G401 (cell line): Measurements from ENCODE around the gene COL20A1. TPM values are rescaled to one million over a fixed set of nuclear protein-coding genes. Genes with fewer than 3 reads are reported as not detected.
"Not testable (repeated sequence)": the region's sequence is repeated elsewhere in the genome, so short reads cannot be mapped to it uniquely, and the experiment has no call there.

ENCODE experiments used
- DNase-seq: peaks from one replicate; pipeline ENCODE4 v3.0.0-alpha.2; 2015; ENCODE audit warnings: low spot score
- in situ Hi-C: cut with HindIII; loops from 2 replicates; pipeline ENCODE4 v1.10.0; 2016; ENCODE audit warnings: low sequenced_read_pairs, mixed read lengths
- total RNA-seq: library from RNA; depleted of rRNA; stranded (reverse); fragments of >200 nt; shearing (Covaris generic); gene quantifications from 2 replicates; pipeline ENCODE4 v1.2.3, GENCODE V29; 2014; rRNA removed

COL20A1 gene
- not detected in 2 replicates for total RNA-seq

DNA sequence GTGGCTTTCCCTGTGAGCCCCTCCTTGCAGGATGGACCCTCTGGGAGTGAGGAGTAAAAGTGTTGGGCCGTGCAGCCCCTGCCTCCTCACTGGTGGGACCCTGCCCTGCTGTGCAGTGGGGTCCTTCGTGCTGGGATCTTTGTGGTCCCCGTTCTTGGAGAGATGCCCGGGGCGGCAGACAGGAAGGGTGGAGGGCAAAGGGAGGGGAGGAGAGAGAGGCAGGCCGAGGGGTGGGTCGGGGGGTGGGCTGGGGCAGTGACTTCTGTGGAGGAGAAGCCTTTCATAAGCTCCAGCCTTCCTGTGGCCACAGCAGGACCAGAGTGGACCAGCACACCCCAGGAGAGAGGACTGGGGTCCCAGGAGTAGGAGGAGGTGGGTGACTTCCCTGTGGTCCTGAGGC is at the start of gene COL20A1:
COL20A1 (plus strand) TSS at position 283 of the 400 bp plus-strand sequence. CDS start 1,922 bp downstream, outside the sequence.
- no peak for DNase-seq
- in situ Hi-C loops, result loop anchor here (25.0 kb wide), 2 partner anchors 94 to 206 kb away; no protein-coding TSS in a partner anchor

DNA sequence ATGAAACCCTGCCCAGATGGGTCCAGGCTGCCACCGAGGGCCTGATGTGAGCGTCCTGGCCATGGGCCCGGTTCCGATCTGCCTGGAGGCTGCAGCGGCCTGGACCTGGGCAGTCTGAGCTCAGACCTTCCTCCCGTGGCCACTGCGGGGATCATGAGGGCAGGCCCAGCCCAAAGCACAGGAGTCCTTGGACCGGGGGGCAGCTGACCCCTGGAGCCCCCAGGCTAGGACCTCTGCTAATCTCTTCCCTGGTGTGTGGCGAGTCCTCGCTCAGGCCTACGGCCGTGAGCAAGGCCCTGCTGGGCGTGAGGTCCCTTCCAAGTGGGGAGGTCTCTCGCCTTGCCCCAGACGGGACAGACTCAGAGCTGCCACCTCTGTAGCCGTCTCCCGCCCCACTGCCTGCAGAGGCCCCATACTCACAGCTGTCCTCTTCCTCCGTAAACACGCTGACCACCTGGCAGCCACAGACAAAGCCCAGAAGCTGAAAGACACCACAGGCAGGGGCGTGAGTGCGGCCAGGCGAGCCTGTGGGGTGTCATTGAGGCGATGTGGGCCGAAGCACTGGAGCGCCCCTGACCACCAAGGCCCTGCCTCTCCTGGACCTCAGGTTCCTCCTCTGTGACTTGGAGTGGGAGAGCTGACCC is 49.3 kb upstream of the COL20A1 start:
- in situ Hi-C loops, result no loop called here
- DNase-seq, result no peak

DNA sequence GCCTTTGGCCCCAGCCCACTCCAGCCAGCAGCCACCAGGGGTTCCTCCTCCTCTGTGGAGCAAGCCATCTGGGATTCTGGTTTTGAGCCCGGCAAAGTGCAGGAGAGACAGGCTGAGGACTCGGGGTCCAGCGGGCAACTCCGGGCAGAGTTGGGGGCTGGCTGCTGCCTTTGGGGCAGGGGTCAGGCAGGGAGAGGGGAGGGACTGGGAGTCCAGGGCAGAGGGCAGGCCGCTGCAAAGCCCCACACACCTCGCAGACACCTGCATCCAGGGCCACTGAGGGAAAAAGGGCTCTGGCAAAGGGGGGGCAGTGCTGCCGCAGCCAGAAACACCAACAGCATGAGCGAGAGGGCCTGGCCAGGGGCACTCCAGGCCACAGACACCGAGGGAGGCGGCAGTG is 48.5 kb upstream of the COL20A1 start:
- in situ Hi-C loops, result no loop called here
- no peak for DNase-seq

DNA sequence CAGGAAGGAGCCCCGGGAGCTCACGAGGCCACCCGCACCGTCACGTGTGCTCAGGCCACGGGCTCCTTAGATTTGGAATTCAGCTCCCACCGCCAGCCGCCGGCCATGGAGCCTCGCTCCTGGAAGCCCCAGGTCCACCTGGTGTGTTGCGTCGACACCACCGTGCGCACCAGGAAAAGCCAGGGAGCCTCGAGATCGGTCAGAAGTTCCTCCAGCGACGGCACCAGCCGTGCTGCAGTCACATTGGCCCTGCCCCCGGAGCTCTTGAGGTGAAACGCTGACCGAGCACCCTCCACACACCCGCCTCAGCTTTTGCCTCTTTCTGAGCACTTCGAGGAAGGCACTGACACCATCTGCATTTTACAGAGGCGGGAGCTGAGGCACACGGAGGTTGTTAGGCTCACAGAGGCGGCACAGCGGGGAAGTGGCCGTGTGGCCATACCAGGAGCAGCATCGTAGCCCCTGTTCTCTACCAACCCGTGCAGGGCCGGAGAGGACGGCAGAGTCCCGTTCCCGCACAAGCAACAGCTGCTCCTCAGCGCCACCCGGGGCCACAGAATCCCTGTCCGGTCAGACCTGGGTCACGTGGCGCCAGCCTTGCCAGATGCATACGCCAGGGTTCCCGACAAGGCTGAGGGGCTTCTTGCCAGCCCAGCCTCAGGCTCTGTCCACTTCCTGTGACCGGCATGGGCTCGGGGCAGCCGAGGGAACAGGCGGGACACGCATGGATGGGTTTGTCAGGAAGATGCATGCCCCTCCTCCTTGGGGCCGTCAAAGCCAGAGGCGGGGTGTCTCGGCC is 46.3 kb upstream of the COL20A1 start:
- in situ Hi-C loops, result no loop called here
- no peak for DNase-seq

DNA sequence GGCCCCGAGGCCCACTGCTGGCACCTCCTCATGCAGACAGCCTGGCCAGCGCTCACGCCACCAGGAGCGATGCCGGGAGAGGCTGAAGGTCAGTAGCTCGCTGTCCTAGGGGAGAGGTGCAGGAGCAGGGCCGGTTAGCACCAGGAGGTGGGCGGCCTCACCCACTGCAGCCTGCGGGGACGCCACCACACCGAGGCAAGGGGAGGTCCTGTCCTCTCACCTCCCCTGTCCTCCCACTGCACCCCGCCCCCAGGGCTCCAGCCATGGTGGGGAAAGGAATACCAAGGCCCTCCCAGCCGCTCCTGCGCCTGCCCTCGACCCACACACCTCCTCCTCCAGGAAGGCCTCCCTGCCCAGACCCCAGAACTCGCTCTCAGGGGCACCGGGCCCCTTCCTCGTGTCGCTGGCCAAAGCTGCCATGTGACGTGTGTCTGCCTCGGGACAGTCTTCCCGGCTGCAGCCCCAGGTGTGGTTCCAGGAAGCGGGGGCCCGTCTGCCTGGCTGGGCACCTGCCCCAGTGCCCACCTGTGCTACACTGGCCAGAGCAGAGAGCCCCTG is 45.2 kb upstream of the COL20A1 start:
- in situ Hi-C loops, result no loop called here
- no peak for DNase-seq

DNA sequence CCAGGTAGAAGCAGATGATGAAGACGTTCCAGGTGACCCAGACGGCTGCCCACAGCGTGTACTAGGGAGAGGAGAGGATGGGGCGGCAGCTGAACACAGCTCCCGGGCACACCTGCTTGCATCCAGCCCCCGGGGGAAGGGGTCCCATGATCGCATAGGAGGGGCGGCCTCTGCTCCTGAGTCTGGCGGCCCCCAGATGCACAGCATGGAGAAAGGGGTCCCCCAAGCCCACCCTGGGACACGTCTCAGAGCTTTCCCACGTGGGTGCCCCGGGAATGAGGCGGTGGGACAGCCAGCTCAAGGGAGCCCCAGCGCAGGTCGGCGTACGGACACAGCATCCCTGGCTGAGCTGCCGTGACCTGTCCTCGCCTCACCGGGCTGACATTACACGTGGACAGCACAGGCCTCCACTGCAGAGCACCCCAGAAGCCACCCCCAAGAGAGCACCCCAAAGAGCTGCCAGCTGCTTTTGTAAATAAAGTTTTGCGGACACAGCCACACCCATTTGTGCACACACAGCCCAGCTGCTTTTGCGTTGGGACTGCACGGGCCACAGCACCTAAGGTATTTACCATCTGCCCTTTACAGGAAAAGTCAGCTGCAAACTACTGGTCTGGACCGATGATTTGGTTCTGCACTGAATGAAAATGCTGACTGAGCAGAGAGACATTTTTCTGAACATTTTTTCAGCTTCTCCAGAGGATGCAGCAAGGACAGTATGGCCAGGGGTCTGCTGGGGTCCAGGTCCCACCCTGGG is 44.0 kb upstream of the COL20A1 start:
- in situ Hi-C loops, result no loop called here
- no peak for DNase-seq

DNA sequence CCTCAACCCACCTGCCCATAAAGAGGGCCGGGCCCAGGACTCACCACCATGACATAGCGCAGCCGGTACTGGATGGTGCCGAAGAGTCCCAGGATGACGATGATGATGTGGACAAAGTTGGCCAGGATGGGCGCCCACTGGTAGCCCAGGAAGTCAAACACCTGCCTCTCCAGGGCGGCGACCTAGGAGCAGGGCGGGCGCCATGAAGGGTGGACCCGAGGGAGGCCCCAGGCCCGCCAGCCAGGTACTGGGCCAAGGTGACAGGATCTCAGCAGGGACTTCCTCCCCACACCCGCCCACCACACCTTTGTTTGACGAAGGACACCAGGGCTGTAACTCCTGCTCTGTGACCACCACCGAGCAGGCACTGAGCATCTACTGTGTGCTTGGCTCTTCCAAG is 43.1 kb upstream of the COL20A1 start:
- DNase-seq, result no peak
- in situ Hi-C loops, result no loop called here

DNA sequence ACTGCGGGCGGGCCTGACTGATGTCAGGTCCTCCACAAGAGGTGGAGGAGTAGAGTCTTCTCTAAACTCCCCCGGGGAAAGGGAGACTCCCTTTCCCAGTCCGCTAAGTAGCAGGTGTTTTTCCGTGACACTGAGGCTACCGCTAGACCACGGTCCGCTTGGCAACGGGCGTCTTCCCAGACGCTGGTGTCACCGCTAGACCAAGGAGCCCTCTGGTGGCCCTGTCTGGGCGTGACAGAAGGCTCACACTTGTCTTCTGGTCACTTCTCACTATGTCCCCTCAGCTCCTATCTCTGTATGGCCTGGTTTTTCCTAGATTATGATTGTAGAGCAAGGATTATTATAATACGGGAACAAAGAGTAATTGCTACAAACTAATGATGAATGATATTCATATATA is 41.6 kb upstream of the COL20A1 start:
- in situ Hi-C loops, result not testable (repeated sequence)
- peak; percentile 39 for DNase-seq

DNA sequence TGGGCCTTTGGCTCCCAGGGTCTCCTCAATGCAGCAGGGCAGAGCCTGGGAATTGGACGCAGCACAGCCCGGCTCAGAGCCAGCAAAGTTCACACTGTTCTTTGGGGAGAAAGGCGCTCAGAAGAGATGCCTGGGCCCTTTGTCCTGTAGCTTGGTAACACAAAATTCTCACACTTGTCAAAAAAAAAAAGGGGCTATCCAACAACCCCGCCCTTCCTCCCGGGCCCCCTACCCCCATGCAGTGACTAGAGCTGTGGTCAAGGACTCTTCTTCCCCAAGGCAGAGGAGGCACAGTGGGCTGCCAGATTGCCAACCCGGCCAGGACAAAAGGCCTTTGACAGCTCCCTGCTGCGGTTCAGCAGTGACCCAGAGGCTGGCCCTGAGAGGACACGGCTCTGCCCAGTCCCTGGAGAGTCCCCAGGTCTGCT is 40.7 kb upstream of the COL20A1 start:
- in situ Hi-C loops, result no loop called here
- peak; percentile 32 for DNase-seq

DNA sequence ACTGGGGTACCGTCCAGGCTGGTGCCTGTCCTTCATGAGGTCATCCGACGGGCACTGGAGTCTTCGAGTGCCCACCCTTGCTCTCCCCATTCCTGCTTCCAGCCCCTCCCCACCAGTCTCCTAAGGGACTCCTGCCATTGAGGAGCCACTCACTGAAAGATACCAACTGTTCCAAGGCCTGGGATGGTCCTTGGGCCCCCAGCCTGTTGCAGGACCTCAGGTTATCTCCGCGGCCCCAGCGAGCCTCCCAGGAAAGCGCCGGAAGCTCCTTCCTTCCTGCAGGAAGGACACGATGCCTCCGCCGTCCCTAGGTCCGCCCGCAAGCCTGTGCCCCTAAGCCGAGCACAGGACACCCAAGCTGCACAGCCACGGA is 39.9 kb upstream of the COL20A1 start:
- in situ Hi-C loops, result no loop called here
- no peak for DNase-seq

DNA sequence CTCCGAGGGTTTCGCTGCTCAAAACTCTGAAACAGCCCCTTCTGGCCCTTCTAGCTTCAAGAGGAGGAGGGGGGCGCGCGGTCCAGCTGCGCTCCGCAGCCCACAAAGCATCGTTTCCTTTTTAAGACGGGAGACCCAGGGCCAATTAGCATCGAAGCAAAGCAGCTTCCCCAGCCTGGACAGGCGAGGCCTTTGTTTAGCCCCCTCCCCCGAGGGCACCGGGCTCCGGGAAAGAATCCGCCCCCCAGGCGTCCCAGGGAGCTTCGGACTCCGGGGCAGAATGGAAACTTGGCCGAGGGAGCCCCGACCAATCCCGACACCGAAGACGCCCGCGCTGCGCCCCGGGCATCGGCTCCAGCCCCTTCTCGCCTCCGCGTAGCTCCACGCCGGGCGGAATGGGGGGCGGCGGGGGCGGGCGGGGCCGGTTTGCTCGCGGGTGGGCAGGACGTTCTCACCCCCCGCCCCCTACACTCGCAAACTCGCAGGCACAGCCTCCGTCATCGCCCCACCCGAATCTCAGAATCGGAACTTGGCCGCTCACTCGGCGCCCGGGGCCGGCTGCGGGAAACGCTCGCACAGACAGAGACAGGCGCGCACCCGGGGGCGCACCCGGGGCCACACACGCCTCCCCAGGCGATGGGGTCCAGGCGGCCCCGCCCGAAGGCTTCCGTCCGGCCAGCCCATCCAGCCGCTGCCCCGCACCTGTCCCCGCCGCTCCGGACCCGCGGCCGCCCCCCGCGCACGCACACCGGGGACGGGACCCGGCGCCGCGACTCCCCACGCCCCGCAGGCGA is 39.4 kb upstream of the COL20A1 start:
- in situ Hi-C loops, result no loop called here
- DNase-seq, result no peak

DNA sequence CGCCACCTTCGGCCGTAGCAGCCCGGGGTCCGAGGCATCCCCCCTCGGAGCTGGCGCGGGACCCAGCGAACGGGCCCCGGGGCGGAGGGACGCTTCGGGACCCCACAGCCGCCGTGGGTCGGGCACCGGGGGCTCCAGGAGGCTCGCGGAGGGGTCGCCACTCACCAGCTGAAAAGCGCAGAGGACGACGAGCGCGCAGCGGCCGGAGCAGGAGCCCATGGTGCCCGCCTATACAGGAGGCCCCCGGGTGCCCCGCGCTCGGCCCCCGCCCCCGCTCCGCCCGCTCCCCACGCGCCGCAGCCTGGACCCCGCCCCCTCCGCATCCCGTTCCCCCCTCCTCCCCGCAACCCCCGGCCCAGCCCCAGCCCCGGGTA is 38.8 kb upstream of the COL20A1 start, which contains the start of gene NKAIN4:
NKAIN4 (minus strand) TSS at position 232 of the 374 bp plus-strand sequence; CDS start at position 219, 13 bp downstream.
- in situ Hi-C loops, result no loop called here
- DNase-seq, result no peak

DNA sequence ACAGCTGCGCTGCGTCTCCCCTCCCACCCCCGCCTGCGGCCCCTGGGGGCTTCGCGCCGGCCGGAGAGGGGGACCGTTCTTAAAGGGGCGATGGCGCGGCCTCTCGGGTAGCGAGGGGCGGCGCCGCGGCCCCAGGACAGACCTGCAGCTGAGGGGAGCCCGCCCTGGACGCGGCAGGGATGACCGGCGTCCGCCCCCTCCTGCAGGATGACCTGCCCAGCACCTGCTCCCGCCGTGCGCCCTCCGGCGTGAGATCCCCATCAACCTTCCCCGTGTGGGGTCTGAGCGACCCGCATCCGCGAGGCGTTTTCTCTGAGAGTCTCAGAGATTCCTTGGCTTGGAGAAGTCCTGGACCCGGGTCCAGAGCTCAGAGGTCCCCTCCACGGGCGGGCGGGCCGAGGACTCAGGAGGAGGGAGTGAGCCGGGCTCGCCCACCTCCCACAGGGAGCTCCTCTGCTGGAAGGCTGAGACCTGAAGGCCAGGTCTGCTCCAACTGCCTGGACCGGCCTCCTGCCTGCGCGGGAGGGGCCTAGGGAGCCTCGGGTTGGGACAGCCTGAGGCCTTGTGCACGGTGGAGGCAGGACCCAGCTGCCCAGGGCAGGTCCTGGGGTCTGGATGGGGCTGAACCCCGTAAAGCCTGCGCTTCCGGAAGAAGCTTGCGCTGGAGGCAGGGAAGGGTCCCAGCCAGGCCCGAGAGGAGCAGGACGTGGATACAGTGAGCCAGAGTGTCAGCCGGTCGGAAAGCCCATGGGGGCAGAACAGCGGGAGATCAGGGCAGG is 38.2 kb upstream of the COL20A1 start:
- no peak for DNase-seq
- in situ Hi-C loops, result no loop called here

DNA sequence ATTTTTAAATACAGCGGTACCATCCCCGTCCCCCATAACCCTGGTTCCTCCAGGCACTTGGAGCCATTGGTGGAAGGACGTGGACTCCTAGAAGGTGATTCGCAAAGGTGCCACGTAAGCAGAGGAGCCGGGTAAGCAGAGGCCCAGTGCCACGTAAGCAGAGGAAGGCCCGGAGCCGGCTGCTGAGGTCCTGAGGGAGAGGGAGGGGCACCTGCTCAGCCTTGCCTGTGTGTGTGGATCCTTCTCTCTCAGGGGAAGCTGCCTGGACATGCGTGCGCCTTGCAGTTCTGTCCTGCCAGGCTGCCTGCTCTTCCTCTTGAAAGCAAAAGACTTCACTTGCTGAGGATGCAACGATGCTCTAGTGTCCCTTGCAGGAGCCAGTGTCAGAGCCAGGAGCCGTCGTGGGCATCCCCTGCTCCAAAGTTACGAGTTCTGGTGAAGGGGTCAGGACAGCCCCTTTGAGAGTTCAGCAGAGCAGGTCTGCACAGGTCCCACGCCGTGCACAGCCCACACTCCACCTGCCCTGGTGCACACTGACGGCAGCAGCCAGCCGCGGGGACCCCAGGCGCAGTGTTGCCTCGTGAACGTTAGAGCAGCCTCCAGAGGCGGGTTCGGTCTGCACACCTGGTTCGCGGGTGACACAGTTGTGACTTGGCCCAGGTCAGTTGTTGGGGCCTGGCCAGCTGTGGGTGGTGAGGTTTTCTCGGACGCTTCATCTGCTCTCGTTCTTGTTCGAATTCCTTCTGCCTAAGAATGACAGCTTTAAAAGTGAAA is 36.9 kb upstream of the COL20A1 start:
- DNase-seq, result no peak
- in situ Hi-C loops, result no loop called here

DNA sequence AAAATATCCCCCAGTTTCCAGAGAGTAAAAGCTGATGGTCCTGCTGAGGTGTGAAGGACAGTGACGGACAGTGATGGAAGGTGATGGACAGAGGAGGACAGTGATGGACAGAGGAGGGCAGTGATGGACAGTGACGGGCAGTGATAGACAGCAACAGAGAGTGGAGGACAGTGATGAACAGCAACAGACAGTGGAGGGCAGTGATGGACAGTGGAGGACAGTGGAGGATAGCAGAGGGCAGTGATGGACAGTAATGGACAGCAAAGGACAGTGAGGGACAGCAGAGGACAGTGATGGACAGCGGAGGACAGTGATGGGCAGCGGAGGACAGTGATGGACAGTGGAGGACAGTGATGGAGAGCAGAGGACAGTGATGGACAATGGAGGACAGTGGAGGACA is 36.0 kb upstream of the COL20A1 start:
- in situ Hi-C loops, result no loop called here
- no peak for DNase-seq

DNA sequence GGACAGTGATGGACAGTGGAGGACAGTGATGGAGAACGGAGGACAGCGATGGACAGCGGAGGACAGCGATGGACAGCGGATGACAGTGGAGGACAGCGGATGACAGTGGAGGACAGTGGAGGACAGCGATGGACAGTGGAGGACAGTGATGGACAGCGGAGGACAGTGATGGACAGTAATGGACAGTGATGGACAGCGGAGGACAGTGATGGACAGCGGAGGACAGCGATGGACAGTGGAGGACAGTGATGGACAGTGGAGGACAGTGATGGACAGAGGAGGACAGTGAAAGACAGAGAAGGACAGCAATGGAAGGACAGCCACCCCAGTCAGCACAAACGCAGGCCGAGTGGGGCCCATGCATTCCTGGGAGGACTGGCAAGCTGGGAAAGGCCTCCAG is 35.4 kb upstream of the COL20A1 start:
- in situ Hi-C loops, result no loop called here
- DNase-seq, result no peak

DNA sequence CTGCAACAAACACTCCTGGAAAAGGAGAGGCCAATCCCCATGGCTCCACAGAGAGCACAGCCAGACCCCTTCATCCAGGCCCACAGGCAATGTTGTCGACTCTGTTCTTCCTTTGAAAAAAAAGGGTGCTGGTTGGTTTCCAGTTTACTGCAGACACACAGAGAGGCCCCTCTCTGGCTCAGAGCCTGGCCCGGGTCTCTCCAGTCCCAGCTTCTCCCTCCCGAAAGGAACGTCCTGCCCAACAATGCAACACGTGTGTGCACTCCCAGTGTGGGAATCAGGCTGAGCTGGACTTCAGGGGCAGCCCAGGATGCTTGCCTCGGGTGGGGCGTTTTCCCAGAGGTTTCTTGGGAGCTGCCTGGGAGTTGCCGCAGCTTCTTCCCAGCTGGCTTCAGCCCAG is 34.2 kb upstream of the COL20A1 start:
- in situ Hi-C loops, result no loop called here
- DNase-seq, result no peak
